ENCODE data around the gene GTSE1.

GTSE1 gene

GRCh38 chr22:46329616-46330015, 32.9 kb downstream of the GTSE1 start:
- Histone ChIP-seq H2AFZ (ENCODE audit: low read length, unreplicated experiment) (no peak overlapping the region), H3K4me1 (ENCODE audit: control insufficient read depth, insufficient read depth, low read length, unreplicated experiment) (no peaks in the 10 kb centered on the region), H3K79me2 (ENCODE audit: control insufficient read depth, insufficient read depth, low read length, unreplicated experiment) (no peaks in the 10 kb centered on the region), H3K36me3 (ENCODE audit: insufficient read depth, low read length) (no peaks in the 10 kb centered on the region), H3K27me3 (ENCODE audit: insufficient read depth, low read length) (no peaks in the 10 kb centered on the region), H3K4me3 (ENCODE audit: low read depth, low read length) (no peak overlapping the region), H3K27ac (ENCODE audit: low read depth, low read length) (no peak overlapping the region)

GRCh38 chr22:46330426-46330825, 33.8 kb downstream of the GTSE1 start:
- Histone ChIP-seq H3K27ac (ENCODE audit: low read depth, low read length) (no peak overlapping the region), H3K36me3 (ENCODE audit: insufficient read depth, low read length) (no peaks in the 10 kb centered on the region), H3K4me1 (ENCODE audit: control insufficient read depth, insufficient read depth, low read length, unreplicated experiment) (no peaks in the 10 kb centered on the region), H3K79me2 (ENCODE audit: control insufficient read depth, insufficient read depth, low read length, unreplicated experiment) (no peaks in the 10 kb centered on the region), H2AFZ (ENCODE audit: low read length, unreplicated experiment) (no peak overlapping the region), H3K4me3 (ENCODE audit: low read depth, low read length) (no peak overlapping the region), H3K27me3 (ENCODE audit: insufficient read depth, low read length) (no peaks in the 10 kb centered on the region)

GRCh38 chr22:46331496-46331895, 34.8 kb downstream of the GTSE1 start:
- Histone ChIP-seq H3K27ac (ENCODE audit: low read depth, low read length) (no peak overlapping the region), H3K36me3 (ENCODE audit: insufficient read depth, low read length) (no peaks in the 10 kb centered on the region), H3K79me2 (ENCODE audit: control insufficient read depth, insufficient read depth, low read length, unreplicated experiment) (peaks cover 9% of the 10 kb centered on the region), H3K27me3 (ENCODE audit: insufficient read depth, low read length) (no peaks in the 10 kb centered on the region), H3K4me3 (ENCODE audit: low read depth, low read length) (no peak overlapping the region), H3K4me1 (ENCODE audit: control insufficient read depth, insufficient read depth, low read length, unreplicated experiment) (no peaks in the 10 kb centered on the region), H2AFZ (ENCODE audit: low read length, unreplicated experiment) (no peak overlapping the region)

- no peaks in the 10 kb centered on the region for H3K27me3 ChIP-seq (ENCODE audit: insufficient read depth, low read length)
- H3K4me1 ChIP-seq (ENCODE audit: control insufficient read depth, insufficient read depth, low read length, unreplicated experiment) = no peaks in the 10 kb centered on the region
- no peaks in the 10 kb centered on the region for H3K36me3 ChIP-seq (ENCODE audit: insufficient read depth, low read length)
- peak within 1 kb of the TSS; percentile 73 for H3K27ac ChIP-seq (ENCODE audit: low read depth, low read length)
- peaks cover 25% of the 10 kb centered on the region for H3K79me2 ChIP-seq (ENCODE audit: control insufficient read depth, insufficient read depth, low read length, unreplicated experiment)
- peak within 1 kb of the TSS; percentile 84 for H2AFZ ChIP-seq (ENCODE audit: low read length, unreplicated experiment)
- H3K4me3 ChIP-seq (ENCODE audit: low read depth, low read length) = peak within 1 kb of the TSS; percentile 87
Observed at GRCh38 chr22:46335201-46336118, 38.8 kb downstream of the GTSE1 start, which contains the start of gene TRMU. TRMU (plus strand) TSS chr22:46335714; CDS start chr22:46335765, 51 bp downstream.

GRCh38 chr22:46336119-46337078, 39.7 kb downstream of the GTSE1 start:
- H3K4me3 ChIP-seq (ENCODE audit: low read depth, low read length) = peak overlapping the region; percentile 87
- H2AFZ ChIP-seq (ENCODE audit: low read length, unreplicated experiment) = peak overlapping the region; percentile 12
- H3K27ac ChIP-seq (ENCODE audit: low read depth, low read length) = no peak overlapping the region
- H3K79me2 ChIP-seq (ENCODE audit: control insufficient read depth, insufficient read depth, low read length, unreplicated experiment) = peaks cover 25% of the 10 kb centered on the region
- no peaks in the 10 kb centered on the region for H3K27me3 ChIP-seq (ENCODE audit: insufficient read depth, low read length)
- H3K36me3 ChIP-seq (ENCODE audit: insufficient read depth, low read length) = no peaks in the 10 kb centered on the region
- H3K4me1 ChIP-seq (ENCODE audit: control insufficient read depth, insufficient read depth, low read length, unreplicated experiment) = no peaks in the 10 kb centered on the region

GRCh38 chr22:46337870-46338269, 41.2 kb downstream of the GTSE1 start:
- no peak overlapping the region for H3K27ac ChIP-seq (ENCODE audit: low read depth, low read length)
- H3K4me3 ChIP-seq (ENCODE audit: low read depth, low read length) = no peak overlapping the region
- H2AFZ ChIP-seq (ENCODE audit: low read length, unreplicated experiment) = no peak overlapping the region
- no peaks in the 10 kb centered on the region for H3K36me3 ChIP-seq (ENCODE audit: insufficient read depth, low read length)
- peaks cover 25% of the 10 kb centered on the region for H3K79me2 ChIP-seq (ENCODE audit: control insufficient read depth, insufficient read depth, low read length, unreplicated experiment)
- H3K4me1 ChIP-seq (ENCODE audit: control insufficient read depth, insufficient read depth, low read length, unreplicated experiment) = no peaks in the 10 kb centered on the region
- no peaks in the 10 kb centered on the region for H3K27me3 ChIP-seq (ENCODE audit: insufficient read depth, low read length)

GRCh38 chr22:46338636-46339035, 42.0 kb downstream of the GTSE1 start:
- no peaks in the 10 kb centered on the region for H3K27me3 ChIP-seq (ENCODE audit: insufficient read depth, low read length)
- no peak overlapping the region for H3K4me3 ChIP-seq (ENCODE audit: low read depth, low read length)
- peaks cover 25% of the 10 kb centered on the region for H3K79me2 ChIP-seq (ENCODE audit: control insufficient read depth, insufficient read depth, low read length, unreplicated experiment)
- H3K4me1 ChIP-seq (ENCODE audit: control insufficient read depth, insufficient read depth, low read length, unreplicated experiment) = no peaks in the 10 kb centered on the region
- H2AFZ ChIP-seq (ENCODE audit: low read length, unreplicated experiment) = no peak overlapping the region
- H3K27ac ChIP-seq (ENCODE audit: low read depth, low read length) = no peak overlapping the region
- H3K36me3 ChIP-seq (ENCODE audit: insufficient read depth, low read length) = no peaks in the 10 kb centered on the region

- Histone ChIP-seq H3K4me3 (ENCODE audit: low read depth, low read length) (no peak overlapping the region), H3K36me3 (ENCODE audit: insufficient read depth, low read length) (no peaks in the 10 kb centered on the region), H3K27ac (ENCODE audit: low read depth, low read length) (no peak overlapping the region), H3K27me3 (ENCODE audit: insufficient read depth, low read length) (no peaks in the 10 kb centered on the region), H2AFZ (ENCODE audit: low read length, unreplicated experiment) (no peak overlapping the region), H3K79me2 (ENCODE audit: control insufficient read depth, insufficient read depth, low read length, unreplicated experiment) (peaks cover 25% of the 10 kb centered on the region), H3K4me1 (ENCODE audit: control insufficient read depth, insufficient read depth, low read length, unreplicated experiment) (no peaks in the 10 kb centered on the region)
Observed at GRCh38 chr22:46339956-46340355, 43.3 kb downstream of the GTSE1 start.

- no peak overlapping the region for H2AFZ ChIP-seq (ENCODE audit: low read length, unreplicated experiment)
- peaks cover 24% of the 10 kb centered on the region for H3K79me2 ChIP-seq (ENCODE audit: control insufficient read depth, insufficient read depth, low read length, unreplicated experiment)
- H3K4me1 ChIP-seq (ENCODE audit: control insufficient read depth, insufficient read depth, low read length, unreplicated experiment) = no peaks in the 10 kb centered on the region
- no peak overlapping the region for H3K27ac ChIP-seq (ENCODE audit: low read depth, low read length)
- no peaks in the 10 kb centered on the region for H3K27me3 ChIP-seq (ENCODE audit: insufficient read depth, low read length)
- H3K36me3 ChIP-seq (ENCODE audit: insufficient read depth, low read length) = no peaks in the 10 kb centered on the region
- H3K4me3 ChIP-seq (ENCODE audit: low read depth, low read length) = no peak overlapping the region
Observed at GRCh38 chr22:46340676-46341075, 44.0 kb downstream of the GTSE1 start.

- H3K36me3 ChIP-seq (ENCODE audit: insufficient read depth, low read length) = no peaks in the 10 kb centered on the region
- no peaks in the 10 kb centered on the region for H3K4me1 ChIP-seq (ENCODE audit: control insufficient read depth, insufficient read depth, low read length, unreplicated experiment)
- H3K4me3 ChIP-seq (ENCODE audit: low read depth, low read length) = no peak overlapping the region
- no peak overlapping the region for H3K27ac ChIP-seq (ENCODE audit: low read depth, low read length)
- no peaks in the 10 kb centered on the region for H3K27me3 ChIP-seq (ENCODE audit: insufficient read depth, low read length)
- H2AFZ ChIP-seq (ENCODE audit: low read length, unreplicated experiment) = no peak overlapping the region
- H3K79me2 ChIP-seq (ENCODE audit: control insufficient read depth, insufficient read depth, low read length, unreplicated experiment) = no peaks in the 10 kb centered on the region
Observed at GRCh38 chr22:46346680-46347405, 50.2 kb downstream of the GTSE1 start.
